Activated CD4-positive, alpha-beta T cell treated with anti-CD3 and anti-CD28 coated beads, Interleukin-2, Interleukin-6, amounts not matched to agents 100 ng/mL and 50 ng/mL, durations not matched to agents 16 hours and 8 hours (primary cell): ENCODE measurements around the gene PANK3.
"Not testable (repeated sequence)": the region's sequence is repeated elsewhere in the genome, so short reads cannot be mapped to it uniquely, and the experiment has no call there.

Experiments used
- DNase-seq: peaks from one replicate; pipeline ENCODE4 v3.0.0-alpha.2; 2020

The PANK3 gene

GRCh38 chr5:168591302-168592013 is 12.3 kb upstream of the PANK3 start:
- DNase-seq, result no peak

- no peak for DNase-seq
These were observed 11.5 kb upstream of the PANK3 start for GRCh38 chr5:168590666-168591065.

GRCh38 chr5:168587987-168588386 is 8.8 kb upstream of the PANK3 start:
- no peak for DNase-seq

GRCh38 chr5:168585119-168585856 is 6.1 kb upstream of the PANK3 start:
- DNase-seq, result no peak

- no peak for DNase-seq
These were observed 4.7 kb upstream of the PANK3 start for GRCh38 chr5:168583742-168584482.

GRCh38 chr5:168580814-168581469 is 1.8 kb upstream of the PANK3 start:
- DNase-seq, result not testable (repeated sequence)

GRCh38 chr5:168580227-168580508 is 1.0 kb upstream of the PANK3 start:
- no peak for DNase-seq

GRCh38 chr5:168579488-168580226 is 489 bp upstream of the PANK3 start:
- DNase-seq, result peak; percentile 98

GRCh38 chr5:168578006-168578405 is 1.2 kb downstream of the PANK3 start:
- peak; percentile 27 for DNase-seq

- no peak for DNase-seq
These were observed 3.5 kb downstream of the PANK3 start for GRCh38 chr5:168575391-168576372.

GRCh38 chr5:168574156-168574555 is 5.0 kb downstream of the PANK3 start:
- not testable (repeated sequence) for DNase-seq

- DNase-seq, result not testable (repeated sequence)
These were observed 5.5 kb downstream of the PANK3 start for GRCh38 chr5:168573663-168574062.

- no peak for DNase-seq
These were observed 8.5 kb downstream of the PANK3 start for GRCh38 chr5:168570490-168571328.

- DNase-seq, result no peak
These were observed 10.4 kb downstream of the PANK3 start for GRCh38 chr5:168568738-168569137.

- DNase-seq, result no peak
These were observed 15.2 kb downstream of the PANK3 start for GRCh38 chr5:168563959-168564358.

- DNase-seq, result no peak
These were observed 16.9 kb downstream of the PANK3 start for GRCh38 chr5:168562279-168562678.

GRCh38 chr5:168557389-168557788 is 21.8 kb downstream of the PANK3 start:
- DNase-seq, result no peak

GRCh38 chr5:168553377-168554130 is 25.6 kb downstream of the PANK3 start:
- DNase-seq, result no peak

- no peak for DNase-seq
These were observed 27.0 kb downstream of the PANK3 start for GRCh38 chr5:168552146-168552545.

- no peak for DNase-seq
These were observed 28.5 kb downstream of the PANK3 start for GRCh38 chr5:168550656-168551055.
